ENCODE data around the gene MYEOV. TPM values are rescaled to one million over a fixed set of nuclear protein-coding genes. Genes with fewer than 3 reads are reported as not detected.

The MYEOV gene
- total and polyA plus RNA-seq, 9 of the 15 experiments (the other 6 are each of a cell fraction or from before 2014, with no cell fraction given), result 10.2 to 133 (median 32.2) TPM

DNA sequence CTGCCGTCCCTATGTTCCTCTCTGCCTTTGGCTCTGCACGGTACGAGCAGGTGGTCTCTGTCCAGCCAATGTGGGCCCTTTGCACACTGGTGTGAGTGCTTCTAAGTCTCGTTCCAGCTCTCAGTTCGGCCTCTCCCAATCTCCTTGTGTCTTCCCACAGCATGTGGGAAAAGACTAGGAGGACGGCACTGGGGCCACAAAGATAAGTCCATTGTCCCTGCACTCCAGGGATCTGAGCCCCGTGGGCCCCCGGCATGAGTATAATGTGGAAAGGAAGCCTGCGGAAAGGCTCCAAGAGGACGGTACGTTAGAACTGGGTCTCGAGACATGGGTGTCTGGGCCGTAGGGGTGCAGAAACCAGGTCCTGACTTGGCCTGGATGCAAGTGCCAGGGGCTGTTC, 16.4 kb downstream of the MYEOV start:
- TF ChIP-seq CBX2 (IDR thresholded peaks at IDR 0.05; ENCODE audit: insufficient read depth, low read length, poor library complexity, severe bottlenecking), result no peak
- TF ChIP-seq, protein P1, sequence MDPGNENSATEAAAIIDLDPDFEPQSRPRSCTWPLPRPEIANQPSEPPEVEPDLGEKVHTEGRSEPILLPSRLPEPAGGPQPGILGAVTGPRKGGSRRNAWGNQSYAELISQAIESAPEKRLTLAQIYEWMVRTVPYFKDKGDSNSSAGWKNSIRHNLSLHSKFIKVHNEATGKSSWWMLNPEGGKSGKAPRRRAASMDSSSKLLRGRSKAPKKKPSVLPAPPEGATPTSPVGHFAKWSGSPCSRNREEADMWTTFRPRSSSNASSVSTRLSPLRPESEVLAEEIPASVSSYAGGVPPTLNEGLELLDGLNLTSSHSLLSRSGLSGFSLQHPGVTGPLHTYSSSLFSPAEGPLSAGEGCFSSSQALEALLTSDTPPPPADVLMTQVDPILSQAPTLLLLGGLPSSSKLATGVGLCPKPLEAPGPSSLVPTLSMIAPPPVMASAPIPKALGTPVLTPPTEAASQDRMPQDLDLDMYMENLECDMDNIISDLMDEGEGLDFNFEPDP (CRISPR knock-in tag; IDR thresholded peaks at IDR 0.05), result no peak
- TF ChIP-seq, protein P2, sequence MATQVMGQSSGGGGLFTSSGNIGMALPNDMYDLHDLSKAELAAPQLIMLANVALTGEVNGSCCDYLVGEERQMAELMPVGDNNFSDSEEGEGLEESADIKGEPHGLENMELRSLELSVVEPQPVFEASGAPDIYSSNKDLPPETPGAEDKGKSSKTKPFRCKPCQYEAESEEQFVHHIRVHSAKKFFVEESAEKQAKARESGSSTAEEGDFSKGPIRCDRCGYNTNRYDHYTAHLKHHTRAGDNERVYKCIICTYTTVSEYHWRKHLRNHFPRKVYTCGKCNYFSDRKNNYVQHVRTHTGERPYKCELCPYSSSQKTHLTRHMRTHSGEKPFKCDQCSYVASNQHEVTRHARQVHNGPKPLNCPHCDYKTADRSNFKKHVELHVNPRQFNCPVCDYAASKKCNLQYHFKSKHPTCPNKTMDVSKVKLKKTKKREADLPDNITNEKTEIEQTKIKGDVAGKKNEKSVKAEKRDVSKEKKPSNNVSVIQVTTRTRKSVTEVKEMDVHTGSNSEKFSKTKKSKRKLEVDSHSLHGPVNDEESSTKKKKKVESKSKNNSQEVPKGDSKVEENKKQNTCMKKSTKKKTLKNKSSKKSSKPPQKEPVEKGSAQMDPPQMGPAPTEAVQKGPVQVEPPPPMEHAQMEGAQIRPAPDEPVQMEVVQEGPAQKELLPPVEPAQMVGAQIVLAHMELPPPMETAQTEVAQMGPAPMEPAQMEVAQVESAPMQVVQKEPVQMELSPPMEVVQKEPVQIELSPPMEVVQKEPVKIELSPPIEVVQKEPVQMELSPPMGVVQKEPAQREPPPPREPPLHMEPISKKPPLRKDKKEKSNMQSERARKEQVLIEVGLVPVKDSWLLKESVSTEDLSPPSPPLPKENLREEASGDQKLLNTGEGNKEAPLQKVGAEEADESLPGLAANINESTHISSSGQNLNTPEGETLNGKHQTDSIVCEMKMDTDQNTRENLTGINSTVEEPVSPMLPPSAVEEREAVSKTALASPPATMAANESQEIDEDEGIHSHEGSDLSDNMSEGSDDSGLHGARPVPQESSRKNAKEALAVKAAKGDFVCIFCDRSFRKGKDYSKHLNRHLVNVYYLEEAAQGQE (IDR thresholded peaks at IDR 0.05; ENCODE audit: borderline replicate concordance), result no peak
- TF ChIP-seq, protein P2 (CRISPR knock-in tag; IDR thresholded peaks at IDR 0.05; ENCODE audit: low read depth), result no peak
- TF ChIP-seq, protein P3, sequence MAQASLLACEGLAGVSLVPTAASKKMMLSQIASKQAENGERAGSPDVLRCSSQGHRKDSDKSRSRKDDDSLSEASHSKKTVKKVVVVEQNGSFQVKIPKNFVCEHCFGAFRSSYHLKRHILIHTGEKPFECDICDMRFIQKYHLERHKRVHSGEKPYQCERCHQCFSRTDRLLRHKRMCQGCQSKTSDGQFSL (CRISPR knock-in tag; IDR thresholded peaks at IDR 0.05), result no peak
- TF ChIP-seq, protein P3 (tag; IDR thresholded peaks at IDR 0.05), result no peak
- no peak for TF ChIP-seq SETDB1 (IDR thresholded peaks at IDR 0.05; ENCODE audit: low read length)
- TF ChIP-seq BCL6 (CRISPR knock-in tag; IDR thresholded peaks at IDR 0.05), result no peak
- no peak for TF ChIP-seq SMARCA4 (IDR thresholded peaks at IDR 0.05)
- POLR2A ChIA-PET, result interaction anchor here (1.5 kb wide), 1 partner anchor 10 kb away, joined by 5 read pairs; no protein-coding TSS in a partner anchor
- H3K79me2 ChIP-seq (ENCODE audit: control insufficient read depth, insufficient read depth, low read length), result no peaks in the 10 kb centered on the region; the same call in 2 of the 3 replicates

More for the DNA sequence above, 16.4 kb downstream of the MYEOV start:
- in situ Hi-C loops (cut with MboI) (no loop called here), intact Hi-C loops (cut with micrococcal nuclease) (no loop called here)
- Histone ChIP-seq H3K4me2 (ENCODE audit: insufficient read depth, low read length) (no peak overlapping the region), H3K4me3 (no peak overlapping the region), H2AFZ (ENCODE audit: low read depth, low read length) (no peak overlapping the region), H3K9ac (ENCODE audit: insufficient read depth in 1 of 2, low read depth in 2 of 2, low read length in 2 of 2) (no peak overlapping the region), H3K27ac (ENCODE audit: extremely low read depth, low read depth, low read length) (no peak overlapping the region), H3K27me3 (ENCODE audit: control insufficient read depth in 2 of 2, insufficient read depth in 2 of 2, low read length in 2 of 2) (no peaks in the 10 kb centered on the region), H3K4me1 (replicated peaks in 1 of 2; ENCODE audit: control insufficient read depth in 2 of 2, insufficient read depth in 2 of 2, low read length in 2 of 2) (peaks cover 0 to 3% of the 10 kb centered on the region in 2 experiments; a peak in 1 of 5 replicates), H3K9me1 (ENCODE audit: control insufficient read depth, insufficient read depth, low read length) (peaks cover 4% of the 10 kb centered on the region), H3K9me3 (replicated peaks; ENCODE audit: control insufficient read depth, insufficient read depth, low read depth, low read length) (no peaks in the 10 kb centered on the region), H3K36me3 (ENCODE audit: control insufficient read depth, insufficient read depth, low read length) (no peaks in the 10 kb centered on the region; the same call in 2 of the 3 replicates), H4K20me1 (replicated peaks; ENCODE audit: control insufficient read depth, insufficient read depth, low read length) (peaks cover 10% of the 10 kb centered on the region)
- no peak for FAIRE-seq
- BruUV-seq (replicated peaks), result no TSS peak
- CTCF ChIA-PET (ENCODE audit: low intra/inter-chr PET ratio), result no interaction called here
- WGBS (ENCODE audit: insufficient coverage, low coverage, missing lambda C conversion rate), result 69% methylated on average over 13 of the region's 13 CpGs
- no peak for ATAC-seq
- no peak for DNase-seq (ENCODE audit: extremely low read depth in 1 of 4, low spot score in 3 of 4)

Data from K562 (cell line).